Liver (tissue), 9 donors: ENCODE data around the gene PNPLA1. TPM values are rescaled to one million over a fixed set of nuclear protein-coding genes. Genes with fewer than 3 reads are reported as not detected.

Experiments used
- DNase-seq: peaks from one replicate; pipeline ENCODE4 v3.0.0-alpha.2; 2017; ENCODE audit warnings: low spot score
- H3K27ac ChIP-seq, 2 donors: one replicate each; pipeline ENCODE4 v1.7.0; 2013; ENCODE audit warnings: inconsistent platforms in 2 of 2, low read length in 2 of 2, control low read depth in 1 of 2, low read depth in 1 of 2, mild to moderate bottlenecking in 1 of 2
- H3K27me3 ChIP-seq, 4 donors: one replicate each; pipeline versions ENCODE4 v1.6.1 to v1.7.0; 2013; ENCODE audit warnings: low read length in 3 of 4, inconsistent platforms in 1 of 4, mild to moderate bottlenecking in 1 of 4, moderate library complexity in 1 of 4; ENCODE audit not compliant: control insufficient read depth in 4 of 4, insufficient read depth in 4 of 4
- H3K36me3 ChIP-seq, 4 donors: one replicate each; pipeline versions ENCODE4 v1.6.1 to v1.7.0; 2013; ENCODE audit warnings: low read length in 3 of 4, mild to moderate bottlenecking in 3 of 4, low read depth in 1 of 4, moderate library complexity in 1 of 4; ENCODE audit not compliant: control insufficient read depth in 4 of 4, insufficient read depth in 3 of 4
- H3K4me1 ChIP-seq, 4 donors: one replicate each; pipeline versions ENCODE4 v1.6.1 to v1.7.0; 2013; ENCODE audit warnings: low read length in 3 of 4, mild to moderate bottlenecking in 3 of 4, moderate library complexity in 1 of 4; ENCODE audit not compliant: control insufficient read depth in 4 of 4, insufficient read depth in 4 of 4
- H3K4me3 ChIP-seq, 3 donors: one replicate each; pipeline versions ENCODE4 v1.6.1 to v1.7.0; 2013; ENCODE audit warnings: low read length in 3 of 3, control low read depth in 1 of 3, low read depth in 1 of 3, mild to moderate bottlenecking in 1 of 3
- H3K9ac ChIP-seq, 2 donors: one replicate each; pipeline ENCODE4 v1.7.0; 2013; ENCODE audit warnings: low read length in 2 of 2, mild to moderate bottlenecking in 2 of 2, moderate library complexity in 2 of 2, control low read depth in 1 of 2, low read depth in 1 of 2
- H3K9me3 ChIP-seq, 4 donors: one replicate each; pipeline versions ENCODE4 v1.6.1 to v1.7.0; 2013; ENCODE audit warnings: low read length in 3 of 4; ENCODE audit not compliant: control insufficient read depth in 4 of 4
- EGR1 ChIP-seq, 2 donors: IDR thresholded peaks; 2 replicates each; pipeline ENCODE4 v1.6.1; 2016 to 2018; ENCODE audit warnings: antibody characterized with exemption in 2 of 2, low read depth in 2 of 2
- FOXA1 ChIP-seq: IDR thresholded peaks from 2 replicates; pipeline ENCODE4 v1.6.1; 2016; ENCODE audit warnings: antibody characterized with exemption
- FOXA2 ChIP-seq: IDR thresholded peaks from 2 replicates; pipeline ENCODE4 v1.6.1; 2016; ENCODE audit warnings: antibody characterized with exemption
- GABPA ChIP-seq, 2 donors: IDR thresholded peaks in 1 of 2; conservative IDR thresholded peaks in 1 of 2; 2 replicates each; pipeline ENCODE4 v1.6.1; 2016; ENCODE audit warnings: antibody characterized with exemption in 2 of 2, mild to moderate bottlenecking in 1 of 2, moderate library complexity in 1 of 2
- HNF4A ChIP-seq, 2 donors: conservative IDR thresholded peaks; 2 replicates each; pipeline ENCODE4 v1.6.1; 2016; ENCODE audit warnings: antibody characterized with exemption in 2 of 2, mild to moderate bottlenecking in 2 of 2
- HNF4G ChIP-seq: IDR thresholded peaks from 2 replicates; pipeline ENCODE4 v1.6.1; 2016; ENCODE audit warnings: antibody characterized with exemption
- JUND ChIP-seq, 2 donors: IDR thresholded peaks; 2 replicates each; pipeline ENCODE4 v1.6.1; 2016; ENCODE audit warnings: antibody characterized with exemption in 2 of 2
- MAX ChIP-seq: IDR thresholded peaks from 2 replicates; pipeline ENCODE4 v1.6.1; 2016; ENCODE audit warnings: antibody characterized with exemption
- NR2F2 ChIP-seq: IDR thresholded peaks from 2 replicates; pipeline ENCODE4 v1.6.1; 2016; ENCODE audit warnings: antibody characterized with exemption
- RAD21 ChIP-seq, 2 donors: IDR thresholded peaks; 2 replicates each; pipeline ENCODE4 v1.6.1; 2016; ENCODE audit warnings: antibody characterized with exemption in 2 of 2, mild to moderate bottlenecking in 2 of 2
- REST ChIP-seq: IDR thresholded peaks from 2 replicates; pipeline ENCODE4 v1.6.1; 2016; ENCODE audit warnings: antibody characterized with exemption, mild to moderate bottlenecking
- RXRA ChIP-seq, 2 donors: IDR thresholded peaks; 2 replicates each; pipeline ENCODE4 v1.6.1; 2017 to 2018; ENCODE audit warnings: antibody characterized with exemption in 2 of 2, mild to moderate bottlenecking in 1 of 2
- SP1 ChIP-seq: IDR thresholded peaks from 2 replicates; pipeline ENCODE4 v1.6.1; 2018; ENCODE audit warnings: antibody characterized with exemption, mild to moderate bottlenecking
- TAF1 ChIP-seq: conservative IDR thresholded peaks from 2 replicates; pipeline ENCODE4 v1.6.1; 2016; ENCODE audit warnings: antibody characterized with exemption, mild to moderate bottlenecking
- YY1 ChIP-seq: IDR thresholded peaks from 2 replicates; pipeline ENCODE4 v1.6.1; 2016; ENCODE audit warnings: antibody characterized with exemption, mild to moderate bottlenecking
- ZBTB33 ChIP-seq: IDR thresholded peaks from 2 replicates; pipeline ENCODE4 v1.6.1; 2016; ENCODE audit warnings: antibody characterized with exemption
- WGBS: extraction: QIAGEN DNeasy Blood & Tissue Kit; methylation state at CpG from one replicate; pipeline ENCODE4 v1.1.7; 2013; 5-methylcytosine and 5-hydroxymethylcytosine counted together
- polyA plus RNA-seq, 2 donors: library from polyadenylated mRNA; stranded (reverse) in 1 of 2; unstranded in 1 of 2; fragments of 200-250 nt in 1 of 2; fragments of >200 nt in 1 of 2; fragmentation: Nextera tagmentation in 1 of 2; extraction: Ambion mirVana in 1 of 2; gene quantifications; one replicate each; pipeline versions ENCODE4 v1.2.1 to v1.2.3, GENCODE V29; 2013 to 2015
- total RNA-seq, 2 donors: library from RNA; depleted of rRNA; stranded (reverse); fragments of >200 nt; gene quantifications; one replicate each; pipeline ENCODE4 v1.2.3, GENCODE V29; 2014
- TF ChIP-seq, protein P1 (sequence below): fragments of 150-350 bp; IDR thresholded peaks from 2 replicates; pipeline ENCODE4 v1.5.1; 2017; ENCODE audit warnings: improper control_type of control experiment, low read depth, low read length; ENCODE audit not compliant: missing input control
- TF ChIP-seq, protein P2 (sequence below): IDR thresholded peaks from 2 replicates; pipeline ENCODE4 v1.6.1; 2016; ENCODE audit warnings: antibody characterized with exemption
- donor health status: healthy.
- donor health status: healthy.
- donor health status: healthy.
- donor health status: healthy.
- donor health status: healthy.

Gene PNPLA1
- total and polyA plus RNA-seq, 4 donors, result 0.07 to 0.14 (median 0.08) TPM; not detected in 1

GRCh38 chr6:36309203-36309602, 39.3 kb downstream of the PNPLA1 start:
- Histone ChIP-seq H3K9ac (no peak overlapping the region), H3K4me3 (no peak overlapping the region), H3K4me1 (no peaks in the 10 kb centered on the region), H3K9me3 (no peaks in the 10 kb centered on the region), H3K27ac (no peak overlapping the region), H3K27me3 (no peaks in the 10 kb centered on the region), H3K36me3 (no peaks in the 10 kb centered on the region)
- WGBS, result 60% methylated on average over 7 of the region's 7 CpGs
- TF ChIP-seq JUND (IDR thresholded peaks at IDR 0.05) (no peak), FOXA2 (no peak), RXRA (IDR thresholded peaks at IDR 0.05) (no peak), GABPA (IDR thresholded peaks at IDR 0.05 in 1 of 2, conservative IDR thresholded peaks at IDR 0.05 in 1 of 2) (no peak), MAX (no peak), TAF1 (no peak), RAD21 (IDR thresholded peaks at IDR 0.05) (no peak), NR2F2 (no peak), HNF4G (no peak), ZBTB33 (no peak), HNF4A (conservative IDR thresholded peaks at IDR 0.05) (no peak), YY1 (no peak), REST (no peak), EGR1 (IDR thresholded peaks at IDR 0.05; ENCODE audit: low read depth in 2 of 2) (no peak), SP1 (no peak), FOXA1 (no peak)
- TF ChIP-seq, protein P1, sequence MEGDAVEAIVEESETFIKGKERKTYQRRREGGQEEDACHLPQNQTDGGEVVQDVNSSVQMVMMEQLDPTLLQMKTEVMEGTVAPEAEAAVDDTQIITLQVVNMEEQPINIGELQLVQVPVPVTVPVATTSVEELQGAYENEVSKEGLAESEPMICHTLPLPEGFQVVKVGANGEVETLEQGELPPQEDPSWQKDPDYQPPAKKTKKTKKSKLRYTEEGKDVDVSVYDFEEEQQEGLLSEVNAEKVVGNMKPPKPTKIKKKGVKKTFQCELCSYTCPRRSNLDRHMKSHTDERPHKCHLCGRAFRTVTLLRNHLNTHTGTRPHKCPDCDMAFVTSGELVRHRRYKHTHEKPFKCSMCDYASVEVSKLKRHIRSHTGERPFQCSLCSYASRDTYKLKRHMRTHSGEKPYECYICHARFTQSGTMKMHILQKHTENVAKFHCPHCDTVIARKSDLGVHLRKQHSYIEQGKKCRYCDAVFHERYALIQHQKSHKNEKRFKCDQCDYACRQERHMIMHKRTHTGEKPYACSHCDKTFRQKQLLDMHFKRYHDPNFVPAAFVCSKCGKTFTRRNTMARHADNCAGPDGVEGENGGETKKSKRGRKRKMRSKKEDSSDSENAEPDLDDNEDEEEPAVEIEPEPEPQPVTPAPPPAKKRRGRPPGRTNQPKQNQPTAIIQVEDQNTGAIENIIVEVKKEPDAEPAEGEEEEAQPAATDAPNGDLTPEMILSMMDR, result no peak
- TF ChIP-seq, protein P2, sequence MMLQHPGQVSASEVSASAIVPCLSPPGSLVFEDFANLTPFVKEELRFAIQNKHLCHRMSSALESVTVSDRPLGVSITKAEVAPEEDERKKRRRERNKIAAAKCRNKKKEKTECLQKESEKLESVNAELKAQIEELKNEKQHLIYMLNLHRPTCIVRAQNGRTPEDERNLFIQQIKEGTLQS, result no peak
- no peak for DNase-seq
